GM19099 (cell line): ENCODE data around the gene CDV3.

ENCODE experiments used
- POLR2A ChIP-seq: IDR thresholded peaks from 3 replicates; pipeline ENCODE4 v1.6.1; 2011; ENCODE audit warnings: low read depth; ENCODE audit not compliant: insufficient read length; ENCODE audit errors: extremely low read depth

The CDV3 gene

GRCh38 chr3:133573629-133574194, at the start of gene CDV3:
Gene CDV3, plus strand, starts transcription at chr3:133573686. Its CDS starts 359 bp downstream, at chr3:133574045.
- peak; percentile 87 for TF ChIP-seq POLR2A

- no peak for TF ChIP-seq POLR2A
These were observed 48.1 kb upstream of the CDV3 start for GRCh38 chr3:133525435-133525834.

- TF ChIP-seq POLR2A = no peak
These were observed 46.3 kb upstream of the CDV3 start for GRCh38 chr3:133527081-133527715.

GRCh38 chr3:133529809-133530208, 43.7 kb upstream of the CDV3 start:
- no peak for TF ChIP-seq POLR2A

- TF ChIP-seq POLR2A = no peak
These were observed 41.5 kb upstream of the CDV3 start for GRCh38 chr3:133531981-133532380.

- no peak for TF ChIP-seq POLR2A
These were observed 40.5 kb upstream of the CDV3 start for GRCh38 chr3:133532951-133533350.

GRCh38 chr3:133535971-133536881, 37.3 kb upstream of the CDV3 start:
- TF ChIP-seq POLR2A = no peak

GRCh38 chr3:133538154-133538553, 35.3 kb upstream of the CDV3 start:
- no peak for TF ChIP-seq POLR2A

GRCh38 chr3:133540896-133541674, 32.4 kb upstream of the CDV3 start:
- no peak for TF ChIP-seq POLR2A

GRCh38 chr3:133542871-133543270, 30.6 kb upstream of the CDV3 start:
- no peak for TF ChIP-seq POLR2A

- TF ChIP-seq POLR2A = no peak
These were observed 25.9 kb upstream of the CDV3 start for GRCh38 chr3:133547432-133548041.

- no peak for TF ChIP-seq POLR2A
These were observed 25.4 kb upstream of the CDV3 start for GRCh38 chr3:133548090-133548489.

- TF ChIP-seq POLR2A = no peak
These were observed 23.9 kb upstream of the CDV3 start for GRCh38 chr3:133549565-133549964.

- TF ChIP-seq POLR2A = no peak
These were observed 11.8 kb upstream of the CDV3 start for GRCh38 chr3:133561679-133562078.

- TF ChIP-seq POLR2A = no peak
These were observed 11.1 kb upstream of the CDV3 start for GRCh38 chr3:133562376-133562775.
